ENCODE results near the gene ARHGEF4.
A peak's percentile ranks its signal among the peaks of the same experiment; 100 is the strongest.
"Not testable (repeated sequence)": the region's sequence is repeated elsewhere in the genome, so short reads cannot be mapped to it uniquely, and the experiment has no call there.

- TF ChIP-seq, protein P1, sequence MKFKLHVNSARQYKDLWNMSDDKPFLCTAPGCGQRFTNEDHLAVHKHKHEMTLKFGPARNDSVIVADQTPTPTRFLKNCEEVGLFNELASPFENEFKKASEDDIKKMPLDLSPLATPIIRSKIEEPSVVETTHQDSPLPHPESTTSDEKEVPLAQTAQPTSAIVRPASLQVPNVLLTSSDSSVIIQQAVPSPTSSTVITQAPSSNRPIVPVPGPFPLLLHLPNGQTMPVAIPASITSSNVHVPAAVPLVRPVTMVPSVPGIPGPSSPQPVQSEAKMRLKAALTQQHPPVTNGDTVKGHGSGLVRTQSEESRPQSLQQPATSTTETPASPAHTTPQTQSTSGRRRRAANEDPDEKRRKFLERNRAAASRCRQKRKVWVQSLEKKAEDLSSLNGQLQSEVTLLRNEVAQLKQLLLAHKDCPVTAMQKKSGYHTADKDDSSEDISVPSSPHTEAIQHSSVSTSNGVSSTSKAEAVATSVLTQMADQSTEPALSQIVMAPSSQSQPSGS (CRISPR knock-in tag; IDR thresholded peaks at IDR 0.05; ENCODE audit: borderline replicate concordance, low read depth) = not testable (repeated sequence)
- not testable (repeated sequence) for TF ChIP-seq USF1 (CRISPR knock-in tag; IDR thresholded peaks at IDR 0.05); FOXJ3 (CRISPR knock-in tag; IDR thresholded peaks at IDR 0.05; ENCODE audit: borderline replicate concordance)
- peak; percentile 58; the same call in 1 of the 2 replicates for TF ChIP-seq ZNF121 (CRISPR knock-in tag; IDR thresholded peaks at IDR 0.05)
- TF ChIP-seq, protein P2, sequence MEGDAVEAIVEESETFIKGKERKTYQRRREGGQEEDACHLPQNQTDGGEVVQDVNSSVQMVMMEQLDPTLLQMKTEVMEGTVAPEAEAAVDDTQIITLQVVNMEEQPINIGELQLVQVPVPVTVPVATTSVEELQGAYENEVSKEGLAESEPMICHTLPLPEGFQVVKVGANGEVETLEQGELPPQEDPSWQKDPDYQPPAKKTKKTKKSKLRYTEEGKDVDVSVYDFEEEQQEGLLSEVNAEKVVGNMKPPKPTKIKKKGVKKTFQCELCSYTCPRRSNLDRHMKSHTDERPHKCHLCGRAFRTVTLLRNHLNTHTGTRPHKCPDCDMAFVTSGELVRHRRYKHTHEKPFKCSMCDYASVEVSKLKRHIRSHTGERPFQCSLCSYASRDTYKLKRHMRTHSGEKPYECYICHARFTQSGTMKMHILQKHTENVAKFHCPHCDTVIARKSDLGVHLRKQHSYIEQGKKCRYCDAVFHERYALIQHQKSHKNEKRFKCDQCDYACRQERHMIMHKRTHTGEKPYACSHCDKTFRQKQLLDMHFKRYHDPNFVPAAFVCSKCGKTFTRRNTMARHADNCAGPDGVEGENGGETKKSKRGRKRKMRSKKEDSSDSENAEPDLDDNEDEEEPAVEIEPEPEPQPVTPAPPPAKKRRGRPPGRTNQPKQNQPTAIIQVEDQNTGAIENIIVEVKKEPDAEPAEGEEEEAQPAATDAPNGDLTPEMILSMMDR (IDR thresholded peaks at IDR 0.05) = not testable (repeated sequence)
- TF ChIP-seq, protein P3, sequence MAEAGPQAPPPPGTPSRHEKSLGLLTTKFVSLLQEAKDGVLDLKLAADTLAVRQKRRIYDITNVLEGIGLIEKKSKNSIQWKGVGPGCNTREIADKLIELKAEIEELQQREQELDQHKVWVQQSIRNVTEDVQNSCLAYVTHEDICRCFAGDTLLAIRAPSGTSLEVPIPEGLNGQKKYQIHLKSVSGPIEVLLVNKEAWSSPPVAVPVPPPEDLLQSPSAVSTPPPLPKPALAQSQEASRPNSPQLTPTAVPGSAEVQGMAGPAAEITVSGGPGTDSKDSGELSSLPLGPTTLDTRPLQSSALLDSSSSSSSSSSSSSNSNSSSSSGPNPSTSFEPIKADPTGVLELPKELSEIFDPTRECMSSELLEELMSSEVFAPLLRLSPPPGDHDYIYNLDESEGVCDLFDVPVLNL (CRISPR knock-in tag; IDR thresholded peaks at IDR 0.05; ENCODE audit: borderline replicate concordance, low read depth) = not testable (repeated sequence)
These were observed 231.5 kb downstream of the ARHGEF4 start for GRCh38 chr2:131068172-131068571.
